ENCODE data around the gene SMOC2. TPM values are rescaled to one million over a fixed set of nuclear protein-coding genes. Genes with fewer than 3 reads are reported as not detected.
"Not testable (repeated sequence)": the region's sequence is repeated elsewhere in the genome, so short reads cannot be mapped to it uniquely, and the experiment has no call there.

SMOC2 gene
- total RNA-seq, 1 donor from 2014 or later = not detected

GRCh38 chr6:168608113-168608400 is 167.1 kb downstream of the SMOC2 start:
- H3K4me1 Mint-ChIP-seq (ENCODE audit: low read depth) = no peaks in the 10 kb centered on the region
- H3K27ac Mint-ChIP-seq = no peak overlapping the region
- H3K27me3 Mint-ChIP-seq (ENCODE audit: insufficient read depth) = no peaks in the 10 kb centered on the region
- intact Hi-C loops (cut with micrococcal nuclease) = no loop called here
- no peaks in the 10 kb centered on the region for H3K36me3 Mint-ChIP-seq (ENCODE audit: low read depth)
- DNase-seq (ENCODE audit: low spot score) = no peak
- H3K4me3 Mint-ChIP-seq = no peak overlapping the region
- no peaks in the 10 kb centered on the region for H3K9me3 Mint-ChIP-seq

GRCh38 chr6:168609026-168609685 is 168.2 kb downstream of the SMOC2 start:
- H3K9me3 Mint-ChIP-seq = peaks cover 4% of the 10 kb centered on the region
- no peak overlapping the region for H3K27ac Mint-ChIP-seq
- no peak overlapping the region for H3K4me3 Mint-ChIP-seq
- H3K27me3 Mint-ChIP-seq (ENCODE audit: insufficient read depth) = no peaks in the 10 kb centered on the region
- no peaks in the 10 kb centered on the region for H3K36me3 Mint-ChIP-seq (ENCODE audit: low read depth)
- no peak for DNase-seq (ENCODE audit: low spot score)
- intact Hi-C loops (cut with micrococcal nuclease) = no loop called here
- H3K4me1 Mint-ChIP-seq (ENCODE audit: low read depth) = no peaks in the 10 kb centered on the region

GRCh38 chr6:168609914-168610490 is 169.0 kb downstream of the SMOC2 start:
- Mint-ChIP-seq H3K4me1 (ENCODE audit: low read depth) (no peaks in the 10 kb centered on the region), H3K36me3 (ENCODE audit: low read depth) (no peaks in the 10 kb centered on the region), H3K9me3 (peaks cover 4% of the 10 kb centered on the region), H3K27me3 (ENCODE audit: insufficient read depth) (no peaks in the 10 kb centered on the region), H3K4me3 (no peak overlapping the region), H3K27ac (no peak overlapping the region)
- no peak for DNase-seq (ENCODE audit: low spot score)
- intact Hi-C loops (cut with micrococcal nuclease) = no loop called here

GRCh38 chr6:168610966-168611365 is 170.0 kb downstream of the SMOC2 start:
- intact Hi-C loops (cut with micrococcal nuclease); H3K27ac Mint-ChIP-seq; H3K27me3 Mint-ChIP-seq (ENCODE audit: insufficient read depth); H3K36me3 Mint-ChIP-seq (ENCODE audit: low read depth); DNase-seq (ENCODE audit: low spot score); H3K4me3 Mint-ChIP-seq; H3K4me1 Mint-ChIP-seq (ENCODE audit: low read depth): not testable (repeated sequence)
- H3K9me3 Mint-ChIP-seq = peaks cover 13% of the 10 kb centered on the region

GRCh38 chr6:168611691-168612090 is 170.7 kb downstream of the SMOC2 start:
- H3K4me1 Mint-ChIP-seq (ENCODE audit: low read depth) = no peaks in the 10 kb centered on the region

GRCh38 chr6:168612586-168612985 is 171.6 kb downstream of the SMOC2 start:
- no peaks in the 10 kb centered on the region for H3K4me1 Mint-ChIP-seq (ENCODE audit: low read depth)
- no peak for DNase-seq (ENCODE audit: low spot score)
- H3K9me3 Mint-ChIP-seq = peaks cover 29% of the 10 kb centered on the region
- H3K27me3 Mint-ChIP-seq (ENCODE audit: insufficient read depth) = no peaks in the 10 kb centered on the region
- intact Hi-C loops (cut with micrococcal nuclease) = no loop called here
- no peak overlapping the region for H3K4me3 Mint-ChIP-seq
- no peaks in the 10 kb centered on the region for H3K36me3 Mint-ChIP-seq (ENCODE audit: low read depth)
- H3K27ac Mint-ChIP-seq = no peak overlapping the region

More at GRCh38 chr6:168611691-168612090, 170.7 kb downstream of the SMOC2 start:
- DNase-seq (ENCODE audit: low spot score) = no peak
- no peak overlapping the region for H3K4me3 Mint-ChIP-seq
- intact Hi-C loops (cut with micrococcal nuclease) = no loop called here
- no peaks in the 10 kb centered on the region for H3K36me3 Mint-ChIP-seq (ENCODE audit: low read depth)
- H3K27me3 Mint-ChIP-seq (ENCODE audit: insufficient read depth) = no peaks in the 10 kb centered on the region
- H3K27ac Mint-ChIP-seq = no peak overlapping the region
- H3K9me3 Mint-ChIP-seq = peaks cover 20% of the 10 kb centered on the region

GRCh38 chr6:168615837-168616236 is 174.9 kb downstream of the SMOC2 start:
- Mint-ChIP-seq H3K4me3 (no peak overlapping the region), H3K27ac (no peak overlapping the region), H3K4me1 (ENCODE audit: low read depth) (no peaks in the 10 kb centered on the region), H3K36me3 (ENCODE audit: low read depth) (no peaks in the 10 kb centered on the region), H3K27me3 (ENCODE audit: insufficient read depth) (peaks cover 1% of the 10 kb centered on the region), H3K9me3 (peaks cover 47% of the 10 kb centered on the region)
- intact Hi-C loops (cut with micrococcal nuclease) = no loop called here
- DNase-seq (ENCODE audit: low spot score) = no peak

- Mint-ChIP-seq H3K4me1 (ENCODE audit: low read depth) (no peaks in the 10 kb centered on the region), H3K4me3 (no peak overlapping the region), H3K9me3 (peaks cover 55% of the 10 kb centered on the region), H3K36me3 (ENCODE audit: low read depth) (no peaks in the 10 kb centered on the region), H3K27me3 (ENCODE audit: insufficient read depth) (peaks cover 1% of the 10 kb centered on the region), H3K27ac (no peak overlapping the region)
- no peak for DNase-seq (ENCODE audit: low spot score)
- intact Hi-C loops (cut with micrococcal nuclease) = no loop called here
Measured at GRCh38 chr6:168616816-168617765, 176.1 kb downstream of the SMOC2 start.

- peaks cover 1% of the 10 kb centered on the region for H3K27me3 Mint-ChIP-seq (ENCODE audit: insufficient read depth)
- H3K9me3 Mint-ChIP-seq = peaks cover 59% of the 10 kb centered on the region
- intact Hi-C loops (cut with micrococcal nuclease) = no loop called here
- H3K27ac Mint-ChIP-seq = no peak overlapping the region
- H3K36me3 Mint-ChIP-seq (ENCODE audit: low read depth) = no peaks in the 10 kb centered on the region
- no peak overlapping the region for H3K4me3 Mint-ChIP-seq
- H3K4me1 Mint-ChIP-seq (ENCODE audit: low read depth) = no peaks in the 10 kb centered on the region
- DNase-seq (ENCODE audit: low spot score) = no peak
Measured at GRCh38 chr6:168618546-168619315, 177.7 kb downstream of the SMOC2 start.

GRCh38 chr6:168619560-168620314 is 178.8 kb downstream of the SMOC2 start:
- Mint-ChIP-seq H3K27me3 (ENCODE audit: insufficient read depth) (peaks cover 1% of the 10 kb centered on the region), H3K4me3 (no peak overlapping the region), H3K27ac (no peak overlapping the region), H3K9me3 (peaks cover 63% of the 10 kb centered on the region), H3K36me3 (ENCODE audit: low read depth) (no peaks in the 10 kb centered on the region), H3K4me1 (ENCODE audit: low read depth) (no peaks in the 10 kb centered on the region)
- intact Hi-C loops (cut with micrococcal nuclease) = no loop called here
- DNase-seq (ENCODE audit: low spot score) = no peak

- H3K4me3 Mint-ChIP-seq = no peak overlapping the region
- intact Hi-C loops (cut with micrococcal nuclease) = no loop called here
- H3K27me3 Mint-ChIP-seq (ENCODE audit: insufficient read depth) = peaks cover 1% of the 10 kb centered on the region
- no peak for DNase-seq (ENCODE audit: low spot score)
- peaks cover 59% of the 10 kb centered on the region for H3K9me3 Mint-ChIP-seq
- H3K36me3 Mint-ChIP-seq (ENCODE audit: low read depth) = no peaks in the 10 kb centered on the region
- no peaks in the 10 kb centered on the region for H3K4me1 Mint-ChIP-seq (ENCODE audit: low read depth)
- H3K27ac Mint-ChIP-seq = no peak overlapping the region
Measured at GRCh38 chr6:168620578-168620977, 179.6 kb downstream of the SMOC2 start.

- Mint-ChIP-seq H3K9me3 (peaks cover 28% of the 10 kb centered on the region), H3K27ac (no peak overlapping the region), H3K4me1 (ENCODE audit: low read depth) (no peaks in the 10 kb centered on the region), H3K4me3 (no peak overlapping the region), H3K36me3 (ENCODE audit: low read depth) (no peaks in the 10 kb centered on the region), H3K27me3 (ENCODE audit: insufficient read depth) (peaks cover 1% of the 10 kb centered on the region)
- intact Hi-C loops (cut with micrococcal nuclease) = no loop called here
- no peak for DNase-seq (ENCODE audit: low spot score)
Measured at GRCh38 chr6:168623736-168624135, 182.8 kb downstream of the SMOC2 start.
